Sigmoid colon (tissue), 7 donors: Measurements from ENCODE around the gene NEB. TPM values are rescaled to one million over a fixed set of nuclear protein-coding genes. Genes with fewer than 3 reads are reported as not detected.

Experiments used
- DNase-seq: peaks from one replicate; pipeline ENCODE4 v3.0.0-alpha.2; 2019
- H3K27ac ChIP-seq, 4 donors: fragments of 200-600 bp; sonication (generic); one replicate each; pipeline ENCODE4 v1.5.1; 2016 to 2019; ENCODE audit warnings: mild to moderate bottlenecking in 1 of 4
- H3K27me3 ChIP-seq, 3 donors: fragments of 200-600 bp; sonication (generic); one replicate each; pipeline ENCODE4 v1.5.1; 2019; ENCODE audit warnings: mild to moderate bottlenecking in 1 of 3
- H3K36me3 ChIP-seq, 4 donors: fragments of 200-600 bp; sonication (generic); one replicate each; pipeline ENCODE4 v1.5.1; 2016 to 2019
- H3K4me1 ChIP-seq, 4 donors: fragments of 200-600 bp; sonication (generic); one replicate each; pipeline ENCODE4 v1.5.1; 2017 to 2019
- H3K4me3 ChIP-seq, 4 donors: fragments of 200-600 bp; sonication (generic); one replicate each; pipeline ENCODE4 v1.5.1; 2017 to 2019; ENCODE audit warnings: mild to moderate bottlenecking in 2 of 4, moderate library complexity in 1 of 4
- H3K9me3 ChIP-seq, 4 donors: fragments of 200-600 bp in 3 of 4; sonication (generic) in 3 of 4; one replicate each; pipeline versions ENCODE4 v1.5.1 to v1.6.1; 2013 to 2019
- CTCF ChIP-seq, 4 experiments: fragments of 450-650 bp in 3 of 4; fragments of 200-600 bp in 1 of 4; IDR thresholded peaks; one replicate each; pipeline ENCODE4 v1.5.1; 2016 to 2019; ENCODE audit warnings: antibody characterized with exemption in 4 of 4, mild to moderate bottlenecking in 3 of 4, moderate library complexity in 2 of 4
- EP300 ChIP-seq, 4 donors: sonication (generic); formaldehyde crosslinking; IDR thresholded peaks; one replicate each; pipeline ENCODE4 v1.6.1; 2017; ENCODE audit warnings: antibody characterized with exemption in 4 of 4
- POLR2A ChIP-seq, 2 donors: fragments of 450-650 bp; IDR thresholded peaks; one replicate each; pipeline ENCODE4 v1.6.1; 2016; ENCODE audit warnings: antibody characterized with exemption in 2 of 2, mild to moderate bottlenecking in 2 of 2, moderate library complexity in 2 of 2
- POLR2AphosphoS5 ChIP-seq, 4 donors: sonication (generic); formaldehyde crosslinking; IDR thresholded peaks; one replicate each; pipeline ENCODE4 v1.6.1; 2017; ENCODE audit warnings: antibody characterized with exemption in 4 of 4
- WGBS, 2 donors: extraction: QIAGEN DNeasy Blood & Tissue Kit; methylation state at CpG; one replicate each; pipeline ENCODE4 v1.1.7; 2013; 5-methylcytosine and 5-hydroxymethylcytosine counted together
- intact Hi-C: fragments of 100-400 bp; cut with DNase I; formaldehyde crosslinking; loops from one replicate; pipeline ENCODE4 v1.15.1; 2023
- polyA plus RNA-seq, 3 donors: library from polyadenylated mRNA; stranded (reverse); fragments of 200-250 nt; gene quantifications; one replicate each; pipeline ENCODE4 v1.2.3, GENCODE V29; 2013
- total RNA-seq, 4 donors: library from RNA; depleted of rRNA; stranded (reverse); fragments of >200 nt; gene quantifications; one replicate each; pipeline ENCODE4 v1.1.0, GENCODE V29; 2016
- donor health status: healthy with polysubstance abuse.
- donor health status: Bipolar disorder and iron deficiency.
- donor health status: healthy.

The NEB gene
- total and polyA plus RNA-seq, 7 donors: under 0.01 to 1.4 (median 0.60) TPM; not detected in 1

DNA sequence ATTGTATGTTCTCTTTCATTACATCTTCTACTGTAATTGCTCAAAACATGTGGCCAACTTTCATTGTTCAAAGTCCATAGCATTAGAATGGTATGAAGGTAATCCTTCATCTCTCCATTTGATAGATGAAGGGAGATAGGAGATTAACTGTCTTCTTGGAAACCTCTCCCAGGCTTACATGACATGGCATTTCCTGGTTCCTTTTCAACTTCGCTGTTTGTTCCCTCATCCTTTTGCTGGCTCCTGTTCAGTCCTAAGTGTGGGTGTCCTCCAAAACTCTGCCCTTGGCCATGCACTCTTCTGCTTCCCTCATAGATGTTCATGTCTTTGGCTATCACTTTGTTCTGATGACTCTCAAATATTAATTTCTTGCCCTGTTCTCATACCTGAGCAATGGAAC is 13.8 kb downstream of the NEB start:
- no peaks in the 10 kb centered on the region for H3K4me1 ChIP-seq
- H3K4me3 ChIP-seq: no peak overlapping the region
- intact Hi-C loops: no loop called here
- no peaks in the 10 kb centered on the region for H3K9me3 ChIP-seq
- no peaks in the 10 kb centered on the region for H3K27me3 ChIP-seq
- TF ChIP-seq EP300 (IDR thresholded peaks at IDR 0.05): no peak
- no peak for TF ChIP-seq CTCF (IDR thresholded peaks at IDR 0.05)
- no peak for TF ChIP-seq POLR2A (IDR thresholded peaks at IDR 0.05)
- no peak for TF ChIP-seq POLR2AphosphoS5 (IDR thresholded peaks at IDR 0.05)
- no peak overlapping the region for H3K27ac ChIP-seq
- DNase-seq: no peak
- 85 to 94% methylated on average over 1 of the region's 1 CpG for WGBS, 2 donors
- no peaks in the 10 kb centered on the region for H3K36me3 ChIP-seq

- Histone ChIP-seq H3K36me3 (no peaks in the 10 kb centered on the region), H3K9me3 (no peaks in the 10 kb centered on the region), H3K4me1 (no peaks in the 10 kb centered on the region), H3K4me3 (no peak overlapping the region), H3K27ac (no peak overlapping the region), H3K27me3 (no peaks in the 10 kb centered on the region)
- intact Hi-C loops: no loop called here
- no peak for DNase-seq
- WGBS, 2 donors: 89 to 92% methylated on average over 4 of the region's 4 CpGs
- TF ChIP-seq POLR2AphosphoS5 (IDR thresholded peaks at IDR 0.05) (no peak), POLR2A (IDR thresholded peaks at IDR 0.05) (no peak), CTCF (IDR thresholded peaks at IDR 0.05) (no peak), EP300 (IDR thresholded peaks at IDR 0.05) (no peak)
Observed at GRCh38 chr2:151718796-151719195, 15.5 kb downstream of the NEB start.

DNA sequence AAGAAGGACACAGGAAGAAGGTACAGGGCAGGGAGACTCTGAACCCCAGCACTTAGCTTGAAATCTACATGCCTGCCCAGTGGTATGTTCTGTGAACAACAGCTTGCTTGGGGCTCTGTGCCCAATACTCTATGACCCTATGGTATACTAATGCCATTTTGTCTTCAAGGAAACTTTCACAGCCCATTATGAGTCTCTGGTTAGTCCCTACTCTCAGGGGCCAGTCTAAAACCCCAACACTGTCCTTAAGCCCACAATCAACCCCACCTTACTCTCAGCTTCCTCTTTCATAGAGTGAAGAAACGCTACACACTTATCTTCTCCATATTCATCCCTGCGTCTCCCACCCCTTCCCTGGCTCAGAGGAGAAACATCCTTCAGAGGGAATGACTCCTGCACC is 16.0 kb downstream of the NEB start:
- no peak for TF ChIP-seq CTCF (IDR thresholded peaks at IDR 0.05)
- no peak for TF ChIP-seq POLR2AphosphoS5 (IDR thresholded peaks at IDR 0.05)
- TF ChIP-seq EP300 (IDR thresholded peaks at IDR 0.05): no peak
- no peak for TF ChIP-seq POLR2A (IDR thresholded peaks at IDR 0.05)
- intact Hi-C loops: no loop called here
- WGBS, 2 donors: 90 to 94% methylated on average over 2 of the region's 2 CpGs

DNA sequence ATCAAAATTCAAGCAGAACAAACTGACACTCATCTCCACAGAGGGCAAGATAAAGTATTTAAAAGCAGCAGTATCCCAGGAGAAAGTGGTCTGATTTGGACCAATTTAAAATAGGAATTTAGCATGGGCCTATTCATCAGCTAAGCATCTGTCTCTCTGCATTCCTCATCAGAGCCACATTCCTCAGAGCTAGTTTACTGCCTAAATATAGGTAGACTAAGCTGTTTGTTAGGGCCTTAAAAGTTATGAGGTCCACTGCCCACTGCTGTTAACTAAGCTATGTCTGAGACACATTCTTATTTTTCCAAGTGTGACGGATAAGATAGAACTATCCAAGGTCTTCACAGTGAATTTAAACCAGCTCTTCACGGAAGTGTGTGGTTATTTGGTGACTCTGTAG is 17.6 kb downstream of the NEB start:
- no peaks in the 10 kb centered on the region for H3K36me3 ChIP-seq
- H3K4me1 ChIP-seq: no peaks in the 10 kb centered on the region
- DNase-seq: no peak
- H3K4me3 ChIP-seq: no peak overlapping the region
- H3K27me3 ChIP-seq: no peaks in the 10 kb centered on the region
- intact Hi-C loops: no loop called here
- WGBS, 2 donors: 94% methylated on average over 2 of the region's 2 CpGs
- H3K27ac ChIP-seq: no peak overlapping the region
- no peak for TF ChIP-seq CTCF (IDR thresholded peaks at IDR 0.05)
- no peak for TF ChIP-seq POLR2AphosphoS5 (IDR thresholded peaks at IDR 0.05)
- no peak for TF ChIP-seq POLR2A (IDR thresholded peaks at IDR 0.05)
- TF ChIP-seq EP300 (IDR thresholded peaks at IDR 0.05): no peak
- H3K9me3 ChIP-seq: no peaks in the 10 kb centered on the region

More for the DNA sequence above, 16.0 kb downstream of the NEB start:
- no peak overlapping the region for H3K27ac ChIP-seq
- no peaks in the 10 kb centered on the region for H3K27me3 ChIP-seq
- H3K4me1 ChIP-seq: no peaks in the 10 kb centered on the region
- H3K9me3 ChIP-seq: no peaks in the 10 kb centered on the region
- DNase-seq: no peak
- H3K36me3 ChIP-seq: no peaks in the 10 kb centered on the region
- H3K4me3 ChIP-seq: no peak overlapping the region

- Histone ChIP-seq H3K9me3 (no peaks in the 10 kb centered on the region), H3K4me1 (no peaks in the 10 kb centered on the region), H3K36me3 (no peaks in the 10 kb centered on the region), H3K27me3 (no peaks in the 10 kb centered on the region), H3K4me3 (no peak overlapping the region), H3K27ac (no peak overlapping the region)
- 71 to 92% methylated on average over 2 of the region's 2 CpGs for WGBS, 2 donors
- TF ChIP-seq POLR2A (IDR thresholded peaks at IDR 0.05) (no peak), EP300 (IDR thresholded peaks at IDR 0.05) (no peak), POLR2AphosphoS5 (IDR thresholded peaks at IDR 0.05) (no peak)
- no peak for DNase-seq
- intact Hi-C loops: no loop called here
Observed at GRCh38 chr2:151713291-151713903, 20.9 kb downstream of the NEB start.
